Measurements from ENCODE around the gene TRIM52. TPM values are rescaled to one million over a fixed set of nuclear protein-coding genes. Genes with fewer than 3 reads are reported as not detected.

TRIM52 gene
- total and polyA plus RNA-seq, 10 of the 15 experiments (the other 5 are each of a cell fraction or from before 2014, with no cell fraction given) = 1.4 to 24.3 (median 8.1) TPM

- TF ChIP-seq ZBTB33 (IDR thresholded peaks at IDR 0.05) = 0 out of 2 replicates have a peak, but pooled peaks have one; percentile 46
- peak; percentile 90 for TF ChIP-seq CBFB (IDR thresholded peaks at IDR 0.05; ENCODE audit: low read depth)
- no peak for TF ChIP-seq PKNOX1 (IDR thresholded peaks at IDR 0.05)
- peak; percentile 74 for TF ChIP-seq HCFC1 (IDR thresholded peaks at IDR 0.05; ENCODE audit: low read length)
- peak in 1 of 3 experiments; percentile 12; a peak in 1 of 6 replicates for TF ChIP-seq CTCF (IDR thresholded peaks at IDR 0.05 in 2 of 3, conservative IDR thresholded peaks at IDR 0.05 in 1 of 3; ENCODE audit: control insufficient read depth in 2 of 3, extremely low read depth in 1 of 3, insufficient read depth in 1 of 3, low read depth in 3 of 3, low read length in 3 of 3)
- TF ChIP-seq ZBTB11 (CRISPR knock-in tag; IDR thresholded peaks at IDR 0.05) = 0 out of 2 replicates have a peak, but pooled peaks have one; percentile 11
- TF ChIP-seq YY1 (IDR thresholded peaks at IDR 0.05; ENCODE audit: low read depth, low read length) = peak; percentile 88
- no peak for TF ChIP-seq ZZZ3 (IDR thresholded peaks at IDR 0.05; ENCODE audit: control insufficient read depth, insufficient read length, low read depth)
- peak; percentile 98 for TF ChIP-seq ZBTB40 (IDR thresholded peaks at IDR 0.05; ENCODE audit: borderline replicate concordance)
- TF ChIP-seq IKZF1 (conservative IDR thresholded peaks at IDR 0.05) = peak; percentile 100
- no peak for TF ChIP-seq KDM1A (IDR thresholded peaks at IDR 0.05; ENCODE audit: borderline replicate concordance)
- no peak for TF ChIP-seq PAX5 (IDR thresholded peaks at IDR 0.05; ENCODE audit: borderline replicate concordance, low read depth, low read length)
- TF ChIP-seq EGR1 (IDR thresholded peaks at IDR 0.05; ENCODE audit: borderline replicate concordance in 1 of 2, low read depth in 2 of 2, low read length in 2 of 2) = peak; percentile 25 to 95
- peak; percentile 99 for TF ChIP-seq ETV6 (conservative IDR thresholded peaks at IDR 0.05 in 1 of 2, IDR thresholded peaks at IDR 0.05 in 1 of 2; ENCODE audit: borderline replicate concordance in 1 of 2, low read depth in 1 of 2)
- TF ChIP-seq EED (IDR thresholded peaks at IDR 0.05; ENCODE audit: low read depth) = peak; percentile 72
Measured at GRCh38 chr5:181223058-181223728, 37.8 kb downstream of the TRIM52 start, which contains the start of gene TRIM41 (continued).

All from GM12878 (cell line).